ENCODE results near the gene OXSR1.
"Not testable (repeated sequence)": the region's sequence is repeated elsewhere in the genome, so short reads cannot be mapped to it uniquely, and the experiment has no call there.

Gene OXSR1

GRCh38 chr3:38143511-38143910, 21.8 kb upstream of the OXSR1 start:
- no peak for DNase-seq (ENCODE audit: low spot score)

GRCh38 chr3:38146504-38146903, 18.8 kb upstream of the OXSR1 start:
- no peak for DNase-seq (ENCODE audit: low spot score)

GRCh38 chr3:38147421-38147820, 17.9 kb upstream of the OXSR1 start:
- no peak for DNase-seq (ENCODE audit: low spot score)

- DNase-seq (ENCODE audit: low spot score) = no peak
These were observed 16.9 kb upstream of the OXSR1 start for GRCh38 chr3:38148311-38148882.

GRCh38 chr3:38149708-38150107, 15.6 kb upstream of the OXSR1 start:
- DNase-seq (ENCODE audit: low spot score) = no peak

- no peak for DNase-seq (ENCODE audit: low spot score)
These were observed 14.4 kb upstream of the OXSR1 start for GRCh38 chr3:38150780-38151528.

- no peak for DNase-seq (ENCODE audit: low spot score)
These were observed 13.6 kb upstream of the OXSR1 start for GRCh38 chr3:38151667-38152265.

GRCh38 chr3:38152609-38153008, 12.7 kb upstream of the OXSR1 start:
- DNase-seq (ENCODE audit: low spot score) = no peak

DNA sequence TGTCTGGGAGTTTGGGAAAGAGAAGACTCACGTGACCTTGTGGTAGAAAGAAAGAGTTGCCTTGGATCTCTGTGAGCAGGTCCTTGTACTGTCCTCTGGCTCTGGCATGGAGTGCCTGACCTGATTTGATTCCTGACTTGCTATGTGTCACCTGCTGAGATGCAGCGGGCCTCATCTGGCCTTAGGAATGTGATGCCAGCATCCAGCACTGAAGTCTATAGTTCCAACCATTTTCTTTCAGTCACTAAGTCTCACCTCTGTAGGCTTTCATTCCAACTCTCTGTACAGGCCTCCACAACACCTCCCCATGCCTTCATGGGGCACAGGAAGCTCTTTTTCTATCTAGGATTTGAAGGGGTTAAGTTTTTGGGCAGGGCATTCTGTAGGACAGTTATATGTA, 12.1 kb upstream of the OXSR1 start:
- no peak for DNase-seq (ENCODE audit: low spot score)

GRCh38 chr3:38154033-38154494, 11.3 kb upstream of the OXSR1 start:
- no peak for DNase-seq (ENCODE audit: low spot score)

- DNase-seq (ENCODE audit: low spot score) = no peak
These were observed 10.6 kb upstream of the OXSR1 start for GRCh38 chr3:38154625-38155255.

DNA sequence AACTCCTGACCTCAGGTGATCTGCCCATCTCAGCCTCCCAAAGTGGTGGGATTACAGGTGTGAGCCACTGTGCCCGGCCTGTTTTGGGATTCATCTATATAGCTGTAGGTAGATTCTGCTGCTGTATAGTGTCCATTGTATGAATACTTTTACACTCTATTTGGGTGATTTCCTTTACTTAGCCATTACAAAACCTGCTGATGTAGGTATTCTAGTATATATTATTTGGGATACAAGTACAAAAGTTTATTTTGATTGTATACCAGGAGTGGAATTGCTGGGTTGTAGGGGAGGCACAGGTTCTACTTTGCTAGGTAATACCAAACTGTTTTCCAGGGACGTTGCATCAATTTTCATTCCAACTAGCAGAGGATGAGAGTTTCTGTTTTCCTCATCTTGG, 9.5 kb upstream of the OXSR1 start:
- DNase-seq (ENCODE audit: low spot score) = no peak

DNA sequence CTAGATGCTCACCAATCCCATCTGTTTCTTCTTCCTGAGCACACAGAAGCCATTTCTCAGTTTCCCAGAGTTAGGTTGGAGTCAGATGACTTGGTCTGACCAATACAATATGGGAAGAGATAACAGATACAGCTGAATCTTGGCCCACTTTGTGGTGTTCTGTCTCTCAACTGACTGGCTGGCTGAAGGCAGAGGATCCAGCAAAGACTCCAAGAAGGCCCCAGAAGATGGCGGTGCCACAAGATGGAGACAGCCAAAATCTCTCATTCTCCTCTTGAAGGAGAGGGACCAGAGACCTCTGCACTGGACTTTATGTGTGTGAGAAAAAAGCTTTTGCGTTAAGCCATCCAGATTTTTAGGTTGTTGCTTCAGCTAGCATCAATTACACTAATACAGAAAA, 8.2 kb upstream of the OXSR1 start:
- DNase-seq (ENCODE audit: low spot score) = no peak

DNA sequence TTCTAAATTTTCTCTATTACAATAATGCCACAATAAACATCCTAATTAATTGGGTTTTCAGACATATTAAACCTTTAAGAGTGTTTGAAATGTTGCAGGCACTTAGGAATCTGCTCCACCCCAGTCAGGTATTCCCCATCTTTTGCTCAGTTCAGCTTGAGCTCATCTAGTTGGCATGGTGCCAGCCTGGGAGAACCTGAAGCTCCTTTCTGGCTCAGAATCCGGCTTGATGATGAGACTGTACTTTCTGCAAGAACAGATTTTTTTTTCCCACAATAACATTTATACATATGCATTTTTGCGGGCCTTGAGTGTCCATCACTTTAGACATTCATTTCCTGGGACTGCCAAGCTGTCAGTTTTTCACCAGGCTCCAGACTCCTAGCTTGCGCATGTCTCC, 7.7 kb upstream of the OXSR1 start:
- DNase-seq (ENCODE audit: low spot score) = no peak

DNA sequence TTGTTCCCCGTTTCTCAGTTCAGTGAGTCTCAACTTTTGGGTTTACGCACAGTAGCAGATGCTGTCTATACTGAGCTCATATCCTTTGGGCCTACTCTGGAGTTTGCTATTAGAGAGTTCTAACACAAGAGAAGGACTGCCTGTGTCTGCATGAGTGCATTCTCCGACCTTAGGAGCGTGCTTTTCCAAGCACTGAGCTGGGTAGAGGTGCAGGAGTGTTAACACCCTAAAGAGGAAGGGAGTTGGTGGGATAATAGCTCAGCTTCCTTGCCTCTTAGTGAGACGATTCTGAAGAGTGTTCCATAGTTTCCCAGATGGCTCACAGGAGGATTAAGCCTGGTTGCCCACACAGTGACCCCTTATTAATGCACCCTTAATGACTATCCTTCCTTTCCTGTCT, 6.9 kb upstream of the OXSR1 start:
- no peak for DNase-seq (ENCODE audit: low spot score)

GRCh38 chr3:38160704-38161103, 4.6 kb upstream of the OXSR1 start:
- DNase-seq (ENCODE audit: low spot score) = not testable (repeated sequence)

DNA sequence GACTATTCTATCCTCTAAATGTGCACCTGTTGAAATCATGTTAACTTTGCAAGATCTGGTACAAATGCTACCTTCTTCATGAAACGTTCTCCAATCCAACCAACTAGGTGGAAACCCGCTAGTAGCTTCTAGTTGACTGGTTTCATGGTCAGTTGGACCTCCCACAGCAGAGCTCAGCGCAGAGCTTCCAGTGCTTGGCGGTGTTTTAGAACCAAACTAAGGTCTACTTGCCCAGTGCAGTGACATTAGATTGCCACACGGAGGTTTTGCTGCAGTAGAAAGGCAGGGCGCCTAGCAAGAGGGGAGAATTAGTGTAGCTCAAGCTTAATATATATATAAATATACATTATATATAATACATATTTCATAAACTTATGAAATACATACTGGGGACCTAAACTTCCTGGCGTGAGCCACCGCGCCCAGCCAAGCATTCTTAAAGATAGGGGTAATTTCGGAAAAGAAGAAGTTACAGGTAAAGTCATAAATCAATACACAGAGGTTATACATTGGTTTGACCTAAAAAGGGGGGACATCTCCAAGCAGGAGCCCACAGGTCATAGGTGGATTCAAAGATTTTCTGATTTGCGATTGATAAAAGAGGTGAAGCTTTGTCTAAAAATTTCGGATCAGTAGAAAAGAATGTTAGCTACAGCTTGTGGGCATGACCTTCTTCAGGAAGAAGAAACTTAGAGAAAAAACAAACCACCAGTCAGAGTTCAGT, 2.1 kb upstream of the OXSR1 start:
- no peak for DNase-seq (ENCODE audit: low spot score)

- no peak for DNase-seq (ENCODE audit: low spot score)
These were observed 1.3 kb upstream of the OXSR1 start for GRCh38 chr3:38163841-38164642.

DNA sequence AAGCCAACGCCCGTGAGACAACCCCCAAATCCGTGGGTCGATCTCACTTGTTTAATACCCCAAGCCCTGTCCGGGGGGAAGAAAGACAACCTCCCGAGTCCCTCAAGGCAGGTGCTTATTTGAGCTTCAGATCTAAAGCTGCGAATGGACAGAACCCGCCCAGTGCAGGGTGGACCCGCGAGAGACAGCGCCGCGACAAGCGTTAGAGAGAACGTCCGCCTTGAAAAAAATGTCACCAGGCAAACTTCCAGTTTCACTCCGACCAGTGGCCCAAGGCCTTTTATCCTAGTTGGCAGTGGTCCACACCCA, 740 bp upstream of the OXSR1 start:
- no peak for DNase-seq (ENCODE audit: low spot score)

DNA sequence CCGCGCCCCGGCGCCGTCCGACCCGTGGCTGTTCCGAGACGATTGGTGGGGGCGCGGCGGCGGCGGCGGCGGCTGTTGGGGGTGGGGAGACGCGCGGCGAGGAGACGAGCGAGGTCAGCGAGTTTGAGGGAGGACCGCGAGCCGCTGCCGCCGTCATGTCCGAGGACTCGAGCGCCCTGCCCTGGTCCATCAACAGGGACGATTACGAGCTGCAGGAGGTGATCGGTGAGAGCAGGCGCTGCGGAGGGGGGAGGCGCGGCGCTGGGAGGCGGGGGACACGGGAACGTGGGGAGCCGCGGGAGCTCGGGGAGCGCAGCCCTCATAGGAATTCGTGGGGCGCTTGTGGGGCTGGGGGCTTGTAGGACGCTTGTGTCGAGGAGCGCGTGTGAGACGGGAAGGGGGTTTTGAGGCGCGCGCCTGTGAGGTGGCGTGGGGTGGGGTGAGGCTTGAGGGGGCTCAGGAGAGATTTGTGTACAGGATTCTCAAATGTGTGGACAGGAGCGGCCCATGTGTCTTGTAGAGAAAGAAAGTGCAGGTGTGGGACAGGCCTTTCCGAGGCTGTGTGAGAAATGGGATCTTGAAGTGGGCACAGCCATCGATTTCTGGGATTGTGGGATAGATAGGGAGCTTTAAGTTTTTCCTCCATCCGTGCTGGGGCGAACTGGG, 518 bp downstream of the OXSR1 start:
- peak; percentile 51 for DNase-seq (ENCODE audit: low spot score)

GRCh38 chr3:38167591-38167990, 2.3 kb downstream of the OXSR1 start:
- DNase-seq (ENCODE audit: low spot score) = no peak

All from HuH-7.5 (cell line).